Measurements from ENCODE around the gene PRDM2. TPM values are rescaled to one million over a fixed set of nuclear protein-coding genes. Genes with fewer than 3 reads are reported as not detected.

PRDM2 gene
- polyA plus RNA-seq, 1 donor from 2014 or later, result 50.3 TPM

DNA sequence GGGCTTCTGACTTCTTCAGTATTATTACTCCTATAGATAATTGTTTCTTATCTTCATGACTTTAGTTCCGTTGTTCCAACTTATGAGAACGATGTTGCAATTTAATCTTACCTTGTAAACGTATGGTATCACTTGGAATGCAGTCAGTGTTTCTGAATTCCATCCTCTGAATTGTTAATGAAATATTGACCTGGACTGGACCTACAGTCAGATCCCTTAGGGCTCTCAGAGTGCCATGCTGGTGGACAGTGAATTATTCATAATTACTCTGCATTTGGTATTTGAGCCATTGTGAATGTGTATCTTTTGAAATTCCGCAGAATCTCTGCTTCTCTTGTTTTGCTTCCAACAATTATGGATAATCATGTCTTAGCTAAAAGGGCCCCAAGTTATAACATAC lies 72.3 kb downstream of the PRDM2 start:
- Mint-ChIP-seq H3K36me3 (peaks cover 6% of the 10 kb centered on the region), H3K4me3 (no peak overlapping the region), H3K4me1 (peaks cover 26 to 35% (median 28%) of the 10 kb centered on the region in 3 donors), H3K9me3 (no peaks in the 10 kb centered on the region), H3K27ac (peak overlapping the region in 1 of 3 donors; percentile 5), H3K27me3 (no peaks in the 10 kb centered on the region)

DNA sequence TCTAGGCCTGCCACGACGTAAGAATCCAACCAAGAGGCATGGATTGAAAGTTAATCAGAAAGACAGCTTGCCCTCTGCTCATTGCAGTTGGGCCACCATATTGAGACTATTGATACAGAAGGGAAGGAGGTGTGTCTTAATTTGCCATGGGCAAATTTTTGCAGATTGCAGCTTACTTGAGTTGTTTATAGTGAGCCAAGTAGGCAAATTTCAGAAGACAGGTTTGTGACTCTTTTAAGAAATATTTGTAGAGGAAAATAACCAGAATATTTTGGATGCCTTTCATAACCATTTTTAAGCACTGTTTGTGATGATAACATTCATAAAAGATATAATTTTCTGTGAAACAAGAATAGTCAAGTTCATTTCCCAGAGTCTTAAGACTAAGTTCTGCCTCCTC lies 74.1 kb downstream of the PRDM2 start:
- Mint-ChIP-seq H3K9me3 (no peaks in the 10 kb centered on the region), H3K27ac (peak overlapping the region; percentile 34 to 65 (median 49)), H3K27me3 (no peaks in the 10 kb centered on the region), H3K4me1 (peaks cover 21 to 32% (median 22%) of the 10 kb centered on the region in 3 donors), H3K4me3 (peak overlapping the region in 1 of 4 donors; percentile 51), H3K36me3 (peaks cover 6% of the 10 kb centered on the region)

DNA sequence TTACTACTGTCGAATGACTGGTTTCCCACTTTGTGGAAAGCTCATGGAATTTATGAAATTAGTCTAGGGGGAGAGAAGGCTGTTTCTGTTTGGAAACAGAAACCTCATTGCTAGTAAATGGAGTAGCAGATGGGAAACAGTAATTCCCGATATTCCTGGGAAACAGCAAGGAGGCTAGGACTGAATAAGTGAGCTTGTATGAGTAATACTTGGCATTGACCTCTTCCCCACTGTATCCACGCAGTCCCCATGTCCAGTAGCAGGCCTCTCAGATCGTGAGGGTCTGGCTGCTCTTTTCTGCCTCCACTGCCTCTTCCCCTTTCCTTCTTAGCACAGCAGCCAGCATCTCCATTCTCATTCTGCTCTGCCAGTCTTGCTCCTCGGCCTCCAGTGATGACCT lies 75.5 kb downstream of the PRDM2 start:
- Mint-ChIP-seq H3K27me3 (no peaks in the 10 kb centered on the region), H3K36me3 (peaks cover 6% of the 10 kb centered on the region), H3K27ac (no peak overlapping the region), H3K4me3 (no peak overlapping the region), H3K9me3 (no peaks in the 10 kb centered on the region), H3K4me1 (peaks cover 15 to 22% (median 16%) of the 10 kb centered on the region in 3 donors)

DNA sequence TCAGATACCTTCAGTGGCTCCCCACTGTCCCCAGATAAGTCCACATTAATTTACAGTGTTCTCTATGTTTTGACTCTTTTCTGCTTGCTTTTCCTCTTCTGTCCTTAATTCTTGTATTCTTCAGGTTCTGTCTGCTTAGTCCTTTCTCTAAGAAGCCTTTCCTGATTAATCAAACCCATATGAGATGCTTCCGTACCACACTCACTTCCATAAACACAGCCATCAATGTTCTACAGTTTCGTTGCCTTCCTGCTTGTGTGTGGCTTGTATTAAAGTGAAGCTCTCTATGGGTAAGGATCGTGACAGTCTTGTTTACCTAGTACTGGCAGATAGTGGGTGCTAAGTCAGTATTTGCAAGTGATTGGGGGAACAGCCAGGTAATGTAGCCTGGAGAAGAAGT lies 75.9 kb downstream of the PRDM2 start:
- Mint-ChIP-seq H3K9me3 (no peaks in the 10 kb centered on the region), H3K36me3 (peaks cover 6% of the 10 kb centered on the region), H3K4me1 (peaks cover 10 to 17% (median 12%) of the 10 kb centered on the region in 3 donors)

DNA sequence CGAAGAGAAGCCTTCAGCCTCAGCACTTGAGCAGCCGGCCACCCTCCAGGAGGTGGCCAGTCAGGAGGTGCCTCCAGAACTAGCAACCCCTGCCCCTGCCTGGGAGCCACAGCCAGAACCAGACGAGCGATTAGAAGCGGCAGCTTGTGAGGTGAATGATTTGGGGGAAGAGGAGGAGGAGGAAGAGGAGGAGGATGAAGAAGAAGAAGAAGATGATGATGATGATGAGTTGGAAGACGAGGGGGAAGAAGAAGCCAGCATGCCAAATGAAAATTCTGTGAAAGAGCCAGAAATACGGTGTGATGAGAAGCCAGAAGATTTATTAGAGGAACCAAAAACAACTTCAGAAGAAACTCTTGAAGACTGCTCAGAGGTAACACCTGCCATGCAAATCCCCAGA lies 78.4 kb downstream of the PRDM2 start:
- peaks cover 11 to 23% (median 16%) of the 10 kb centered on the region in 3 donors for H3K4me1 Mint-ChIP-seq
- peaks cover 3% of the 10 kb centered on the region for H3K36me3 Mint-ChIP-seq
- no peaks in the 10 kb centered on the region for H3K27me3 Mint-ChIP-seq
- no peaks in the 10 kb centered on the region for H3K9me3 Mint-ChIP-seq
- peak overlapping the region in 1 of 4 donors; percentile 52 for H3K4me3 Mint-ChIP-seq
- H3K27ac Mint-ChIP-seq, result peak overlapping the region in 1 of 3 donors; percentile 86

More for the DNA sequence above, 75.9 kb downstream of the PRDM2 start:
- Mint-ChIP-seq H3K27ac (no peak overlapping the region), H3K4me3 (no peak overlapping the region), H3K27me3 (no peaks in the 10 kb centered on the region)

DNA sequence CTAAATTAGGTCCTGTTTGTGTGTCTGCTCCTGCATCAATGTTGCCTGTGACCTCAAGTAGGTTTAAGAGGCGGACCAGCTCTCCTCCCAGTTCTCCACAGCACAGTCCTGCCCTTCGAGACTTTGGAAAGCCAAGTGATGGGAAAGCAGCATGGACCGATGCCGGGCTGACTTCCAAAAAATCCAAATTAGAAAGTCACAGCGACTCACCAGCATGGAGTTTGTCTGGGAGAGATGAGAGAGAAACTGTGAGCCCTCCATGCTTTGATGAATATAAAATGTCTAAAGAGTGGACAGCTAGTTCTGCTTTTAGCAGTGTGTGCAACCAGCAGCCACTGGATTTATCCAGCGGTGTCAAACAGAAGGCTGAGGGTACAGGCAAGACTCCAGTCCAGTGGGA lies 79.9 kb downstream of the PRDM2 start:
- Mint-ChIP-seq H3K4me3 (no peak overlapping the region), H3K4me1 (peaks cover 15 to 24% (median 23%) of the 10 kb centered on the region in 3 donors), H3K36me3 (no peaks in the 10 kb centered on the region), H3K9me3 (no peaks in the 10 kb centered on the region), H3K27me3 (no peaks in the 10 kb centered on the region), H3K27ac (peak overlapping the region in 2 of 3 donors; percentile 86 to 91)

DNA sequence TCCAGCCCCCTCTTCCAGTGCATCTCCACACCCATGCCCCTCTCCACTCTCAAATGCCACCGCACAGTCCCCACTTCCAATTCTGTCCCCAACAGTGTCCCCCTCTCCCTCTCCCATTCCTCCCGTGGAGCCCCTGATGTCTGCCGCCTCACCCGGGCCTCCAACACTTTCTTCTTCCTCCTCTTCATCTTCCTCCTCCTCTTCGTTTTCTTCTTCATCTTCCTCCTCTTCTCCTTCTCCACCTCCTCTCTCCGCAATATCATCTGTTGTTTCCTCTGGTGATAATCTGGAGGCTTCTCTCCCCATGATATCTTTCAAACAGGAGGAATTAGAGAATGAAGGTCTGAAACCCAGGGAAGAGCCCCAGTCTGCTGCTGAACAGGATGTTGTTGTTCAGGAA lies 80.8 kb downstream of the PRDM2 start:
- no peaks in the 10 kb centered on the region for H3K36me3 Mint-ChIP-seq

DNA sequence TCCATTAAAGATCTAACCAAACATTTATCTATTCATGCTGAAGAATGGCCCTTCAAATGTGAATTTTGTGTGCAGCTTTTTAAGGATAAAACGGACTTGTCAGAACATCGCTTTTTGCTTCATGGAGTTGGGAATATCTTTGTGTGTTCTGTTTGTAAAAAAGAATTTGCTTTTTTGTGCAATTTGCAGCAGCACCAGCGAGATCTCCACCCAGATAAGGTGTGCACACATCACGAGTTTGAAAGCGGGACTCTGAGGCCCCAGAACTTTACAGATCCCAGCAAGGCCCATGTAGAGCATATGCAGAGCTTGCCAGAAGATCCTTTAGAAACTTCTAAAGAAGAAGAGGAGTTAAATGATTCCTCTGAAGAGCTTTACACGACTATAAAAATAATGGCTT lies 81.2 kb downstream of the PRDM2 start:
- Mint-ChIP-seq H3K9me3 (no peaks in the 10 kb centered on the region), H3K4me3 (peak overlapping the region in 3 of 4 donors; percentile 12 to 79 (median 70)), H3K27ac (peak overlapping the region in 2 of 3 donors; percentile 84 to 91), H3K4me1 (peaks cover 15 to 26% (median 25%) of the 10 kb centered on the region in 3 donors), H3K36me3 (peaks cover 1% of the 10 kb centered on the region), H3K27me3 (no peaks in the 10 kb centered on the region)

More for the DNA sequence above, 80.8 kb downstream of the PRDM2 start:
- H3K27me3 Mint-ChIP-seq, result no peaks in the 10 kb centered on the region
- peaks cover 15 to 24% (median 23%) of the 10 kb centered on the region in 3 donors for H3K4me1 Mint-ChIP-seq
- peak overlapping the region in 1 of 4 donors; percentile 12 for H3K4me3 Mint-ChIP-seq
- H3K27ac Mint-ChIP-seq, result peak overlapping the region in 2 of 3 donors; percentile 86 to 91
- H3K9me3 Mint-ChIP-seq, result no peaks in the 10 kb centered on the region

DNA sequence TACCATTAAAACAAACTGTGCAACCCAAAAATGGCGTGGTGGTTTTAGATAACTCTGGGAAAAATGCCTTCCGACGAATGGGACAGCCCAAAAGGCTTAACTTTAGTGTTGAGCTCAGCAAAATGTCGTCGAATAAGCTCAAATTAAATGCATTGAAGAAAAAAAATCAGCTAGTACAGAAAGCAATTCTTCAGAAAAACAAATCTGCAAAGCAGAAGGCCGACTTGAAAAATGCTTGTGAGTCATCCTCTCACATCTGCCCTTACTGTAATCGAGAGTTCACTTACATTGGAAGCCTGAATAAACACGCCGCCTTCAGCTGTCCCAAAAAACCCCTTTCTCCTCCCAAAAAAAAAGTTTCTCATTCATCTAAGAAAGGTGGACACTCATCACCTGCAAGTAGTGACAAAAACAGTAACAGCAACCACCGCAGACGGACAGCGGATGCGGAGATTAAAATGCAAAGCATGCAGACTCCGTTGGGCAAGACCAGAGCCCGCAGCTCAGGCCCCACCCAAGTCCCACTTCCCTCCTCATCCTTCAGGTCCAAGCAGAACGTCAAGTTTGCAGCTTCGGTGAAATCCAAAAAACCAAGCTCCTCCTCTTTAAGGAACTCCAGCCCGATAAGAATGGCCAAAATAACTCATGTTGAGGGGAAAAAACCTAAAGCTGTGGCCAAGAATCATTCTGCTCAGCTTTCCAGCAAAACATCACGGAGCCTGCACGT lies 82.1 kb downstream of the PRDM2 start:
- Mint-ChIP-seq H3K27me3 (no peaks in the 10 kb centered on the region), H3K27ac (peak overlapping the region; percentile 84 to 91 (median 90)), H3K4me3 (peak overlapping the region; percentile 8 to 81 (median 64)), H3K9me3 (no peaks in the 10 kb centered on the region), H3K4me1 (peaks cover 15 to 28% (median 27%) of the 10 kb centered on the region in 3 donors), H3K36me3 (peaks cover 2% of the 10 kb centered on the region)

DNA sequence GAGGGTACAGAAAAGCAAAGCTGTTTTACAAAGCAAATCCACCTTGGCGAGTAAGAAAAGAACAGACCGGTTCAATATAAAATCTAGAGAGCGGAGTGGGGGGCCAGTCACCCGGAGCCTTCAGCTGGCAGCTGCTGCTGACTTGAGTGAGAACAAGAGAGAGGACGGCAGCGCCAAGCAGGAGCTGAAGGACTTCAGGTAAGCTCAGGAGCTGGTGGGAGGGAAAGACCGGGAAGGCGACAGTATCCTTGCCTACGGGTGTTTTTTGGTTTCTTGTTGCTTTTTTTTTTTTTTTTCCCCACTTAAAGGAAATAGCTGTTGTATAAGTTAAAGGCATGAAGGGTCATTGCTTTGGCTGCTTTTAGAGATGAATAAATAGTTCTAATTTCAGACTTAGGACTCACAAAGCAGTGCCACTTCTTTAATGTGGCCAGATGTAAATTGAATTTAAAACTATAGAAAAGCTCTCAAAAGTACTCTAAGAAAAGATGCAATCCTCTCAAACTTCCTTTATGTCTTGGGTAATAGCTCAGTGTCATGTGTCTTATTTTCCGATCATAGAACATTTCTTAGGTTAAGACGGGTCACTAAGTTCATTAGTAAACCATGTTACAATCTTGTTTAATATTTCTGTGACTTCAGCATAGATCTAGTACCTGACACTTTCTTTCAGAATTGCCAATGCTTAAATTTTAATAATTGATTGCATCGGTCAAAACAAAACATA lies 82.8 kb downstream of the PRDM2 start:
- Mint-ChIP-seq H3K27ac (peak overlapping the region; percentile 84 to 91 (median 90)), H3K4me1 (peaks cover 18 to 27% (median 24%) of the 10 kb centered on the region in 3 donors), H3K4me3 (peak overlapping the region in 3 of 4 donors; percentile 57 to 81 (median 70)), H3K36me3 (peaks cover 4% of the 10 kb centered on the region), H3K27me3 (no peaks in the 10 kb centered on the region), H3K9me3 (no peaks in the 10 kb centered on the region)

DNA sequence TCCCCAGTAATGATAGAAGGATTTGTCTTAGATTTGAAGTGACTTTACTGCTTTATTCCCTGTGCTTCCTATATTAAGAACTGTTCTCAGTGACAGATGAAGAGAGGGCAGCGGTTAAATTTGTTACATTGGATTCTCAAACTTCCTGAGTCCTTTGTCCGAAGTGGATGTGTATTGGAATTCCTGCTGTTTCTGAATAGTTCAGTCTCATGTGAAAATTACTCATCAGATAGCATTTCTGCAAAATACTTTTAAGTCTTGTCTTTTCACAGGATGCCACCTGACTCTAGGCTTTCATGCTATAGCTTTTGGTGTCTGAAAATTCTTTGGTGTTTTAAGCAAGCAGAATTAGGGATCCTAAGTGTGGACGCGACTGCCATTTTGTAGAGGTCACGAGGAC lies 83.6 kb downstream of the PRDM2 start:
- H3K4me1 Mint-ChIP-seq, result peaks cover 18 to 27% (median 24%) of the 10 kb centered on the region in 3 donors
- H3K27me3 Mint-ChIP-seq, result no peaks in the 10 kb centered on the region
- H3K27ac Mint-ChIP-seq, result peak overlapping the region in 2 of 3 donors; percentile 41 to 91
- peak overlapping the region in 2 of 4 donors; percentile 38 to 45 for H3K4me3 Mint-ChIP-seq
- H3K36me3 Mint-ChIP-seq, result peaks cover 5% of the 10 kb centered on the region
- no peaks in the 10 kb centered on the region for H3K9me3 Mint-ChIP-seq

DNA sequence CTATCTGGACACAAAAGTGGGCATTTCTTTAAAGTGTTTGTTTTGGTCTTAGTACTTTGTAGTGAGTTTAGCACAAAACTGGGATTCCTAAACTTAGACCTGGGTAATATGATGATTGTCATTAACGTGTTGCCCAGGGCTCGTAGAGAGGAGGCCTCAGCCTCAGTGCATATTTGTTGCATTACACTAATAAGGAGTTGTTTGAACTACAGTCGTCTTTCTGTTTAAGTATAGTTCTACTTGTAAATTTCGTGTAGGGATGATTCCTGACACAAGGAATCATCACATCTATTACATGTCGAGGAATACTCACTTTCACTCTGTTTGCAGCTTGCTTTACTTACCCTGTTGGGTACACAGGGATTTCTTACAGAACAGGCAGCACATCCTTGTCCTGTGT lies 85.0 kb downstream of the PRDM2 start:
- H3K9me3 Mint-ChIP-seq, result no peaks in the 10 kb centered on the region
- no peaks in the 10 kb centered on the region for H3K27me3 Mint-ChIP-seq
- peak overlapping the region in 2 of 3 donors; percentile 44 to 53 for H3K27ac Mint-ChIP-seq
- no peak overlapping the region for H3K4me3 Mint-ChIP-seq
- H3K4me1 Mint-ChIP-seq, result peaks cover 16 to 28% (median 27%) of the 10 kb centered on the region in 3 donors
- peaks cover 5% of the 10 kb centered on the region for H3K36me3 Mint-ChIP-seq

DNA sequence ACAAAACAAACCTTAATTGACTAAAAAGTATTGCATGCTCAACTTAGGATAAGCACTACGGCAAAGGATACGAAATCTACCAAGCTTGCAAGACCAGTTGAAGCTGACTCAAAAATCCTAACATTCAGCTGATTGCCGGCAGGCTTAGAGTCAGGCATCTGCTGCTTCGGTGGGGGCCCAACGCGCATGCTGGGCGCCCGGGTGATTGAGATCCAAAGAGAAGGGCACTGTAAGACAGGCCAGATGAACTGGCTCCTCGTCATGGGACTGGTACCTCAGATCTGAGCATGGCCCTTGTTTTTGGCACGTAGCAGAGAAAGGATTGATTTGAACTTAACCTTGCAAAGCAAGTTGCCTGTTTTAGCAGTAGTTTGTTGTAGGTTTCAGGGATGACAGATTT lies 86.6 kb downstream of the PRDM2 start:
- peak overlapping the region in 1 of 4 donors; percentile 1 for H3K4me3 Mint-ChIP-seq
- H3K27me3 Mint-ChIP-seq, result no peaks in the 10 kb centered on the region
- H3K4me1 Mint-ChIP-seq, result peaks cover 18 to 28% (median 28%) of the 10 kb centered on the region in 3 donors
- H3K27ac Mint-ChIP-seq, result peak overlapping the region; percentile 46 to 76 (median 63)
- peaks cover 5% of the 10 kb centered on the region for H3K36me3 Mint-ChIP-seq
- no peaks in the 10 kb centered on the region for H3K9me3 Mint-ChIP-seq

DNA sequence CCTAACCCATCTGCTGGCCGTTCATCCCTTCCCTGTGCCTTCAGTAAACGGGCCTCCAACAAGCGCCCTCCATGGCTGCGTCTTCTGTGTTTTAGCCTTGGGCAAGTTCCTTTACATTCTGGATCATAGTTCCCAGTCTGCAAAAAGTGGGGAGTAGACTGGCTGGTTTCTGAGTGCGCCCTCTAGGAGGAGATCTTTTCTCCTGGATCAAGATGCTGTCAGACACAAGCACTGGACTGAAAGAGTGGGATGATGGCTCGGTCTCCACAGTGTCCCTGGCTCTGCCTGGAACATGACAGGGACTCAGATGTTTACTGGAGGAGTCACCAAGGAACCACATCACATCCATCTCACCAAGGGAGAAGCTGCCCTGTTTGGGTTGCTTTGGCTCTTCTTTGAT lies 88.8 kb downstream of the PRDM2 start:
- Mint-ChIP-seq H3K4me1 (peaks cover 11 to 28% (median 24%) of the 10 kb centered on the region in 3 donors), H3K36me3 (peaks cover 5% of the 10 kb centered on the region)

More for the DNA sequence above, 88.8 kb downstream of the PRDM2 start:
- Mint-ChIP-seq H3K4me3 (peak overlapping the region in 1 of 4 donors; percentile 6), H3K27ac (peak overlapping the region; percentile 21 to 39 (median 31)), H3K9me3 (no peaks in the 10 kb centered on the region), H3K27me3 (no peaks in the 10 kb centered on the region)
